Neural progenitor cell (in vitro differentiated cells): ENCODE results near the gene AHSG. TPM values are rescaled to one million over a fixed set of nuclear protein-coding genes. Genes with fewer than 3 reads are reported as not detected.

Experiments used
- DNase-seq: peaks from one replicate; pipeline ENCODE4 v3.0.0-alpha.2; 2016; ENCODE audit warnings: low spot score
- H2AFZ ChIP-seq: fragments of 200-600 bp; sonication (generic); replicated peaks from 2 replicates; pipeline ENCODE4 v1.6.1; 2016; ENCODE audit warnings: antibody characterized with exemption
- H3F3A ChIP-seq: fragments of 200-600 bp; sonication (generic); 2 replicates; pipeline ENCODE4 v1.6.1; 2016; ENCODE audit warnings: antibody characterized with exemption, low read depth
- H3K27ac ChIP-seq: fragments of 200-600 bp; sonication (generic); 2 replicates; pipeline ENCODE4 v1.5.1; 2016; ENCODE audit warnings: mild to moderate bottlenecking
- H3K27me3 ChIP-seq: fragments of 200-600 bp; sonication (generic); 2 replicates; pipeline ENCODE4 v1.6.1; 2016; ENCODE audit warnings: mild to moderate bottlenecking, moderate library complexity
- H3K36me3 ChIP-seq: fragments of 200-600 bp; sonication (generic); 2 replicates; pipeline ENCODE4 v1.5.1; 2016
- H3K4me1 ChIP-seq: fragments of 200-600 bp; sonication (generic); 2 replicates; pipeline ENCODE4 v1.6.1; 2016; ENCODE audit warnings: mixed run types
- H3K4me2 ChIP-seq: fragments of 200-600 bp; sonication (generic); 2 replicates; pipeline ENCODE4 v1.6.1; 2016
- H3K4me3 ChIP-seq: fragments of 200-600 bp; sonication (generic); 2 replicates; pipeline ENCODE4 v1.5.1; 2016
- H3K79me2 ChIP-seq: fragments of 200-600 bp; sonication (generic); 2 replicates; pipeline ENCODE4 v1.6.1; 2016; ENCODE audit warnings: low read depth
- H3K9ac ChIP-seq: fragments of 200-600 bp; sonication (generic); 2 replicates; pipeline ENCODE4 v1.6.1; 2016
- H3K9me3 ChIP-seq: fragments of 200-600 bp; sonication (generic); 2 replicates; pipeline ENCODE4 v1.5.1; 2016; ENCODE audit warnings: low read depth
- H4K20me1 ChIP-seq: fragments of 200-600 bp; sonication (generic); 2 replicates; pipeline ENCODE4 v1.6.1; 2016; ENCODE audit warnings: low read depth
- H3K27ac Mint-ChIP-seq: 3 replicates; pipeline ENCODE4 v1.8.0; 2021; ENCODE audit warnings: mixed read lengths
- H3K27me3 Mint-ChIP-seq: 2 replicates; pipeline ENCODE4 v1.8.0; 2022; ENCODE audit warnings: low read depth, mild to moderate bottlenecking, inconsistent platforms, moderate library complexity, mixed read lengths; ENCODE audit not compliant: insufficient read depth
- H3K36me3 Mint-ChIP-seq: 3 replicates; pipeline ENCODE4 v1.8.0; 2021; ENCODE audit warnings: mixed read lengths
- H3K4me1 Mint-ChIP-seq: 3 replicates; pipeline ENCODE4 v1.8.0; 2021; ENCODE audit warnings: mixed read lengths
- H3K4me3 Mint-ChIP-seq: 3 replicates; pipeline ENCODE4 v1.8.0; 2021; ENCODE audit warnings: mild to moderate bottlenecking, moderate library complexity, mixed read lengths
- H3K9me3 Mint-ChIP-seq: 3 replicates; pipeline ENCODE4 v1.8.0; 2020; ENCODE audit warnings: mixed read lengths
- EZH2 ChIP-seq: fragments of 200-600 bp; sonication (generic); IDR thresholded peaks from 2 replicates; pipeline ENCODE4 v1.6.1; 2017; ENCODE audit warnings: antibody characterized with exemption, mild to moderate bottlenecking, moderate library complexity
- EZH2phosphoT487 ChIP-seq: fragments of 200-600 bp; sonication (generic); IDR thresholded peaks from 2 replicates; pipeline ENCODE4 v1.6.1; 2017; ENCODE audit warnings: antibody characterized with exemption
- total RNA-seq: library from RNA; depleted of rRNA; stranded (reverse); fragments of >200 nt; gene quantifications from 2 replicates; pipeline ENCODE4 v1.2.3, GENCODE V29; 2015; ENCODE audit warnings: low replicate concordance
- TF ChIP-seq, protein P1 (sequence below): fragments of 200-600 bp; sonication (generic); IDR thresholded peaks from 2 replicates; pipeline ENCODE4 v1.5.1; 2017; ENCODE audit warnings: antibody characterized with exemption, mild to moderate bottlenecking

Gene AHSG
- total RNA-seq, 1 donor from 2014 or later, result not detected

- Mint-ChIP-seq H3K27me3 (no peaks in the 10 kb centered on the region), H3K9me3 (no peaks in the 10 kb centered on the region), H3K27ac (no peak overlapping the region), H3K4me1 (no peaks in the 10 kb centered on the region), H3K36me3 (peaks cover 6% of the 10 kb centered on the region), H3K4me3 (no peak overlapping the region)
- Histone ChIP-seq H3K4me1 (no peaks in the 10 kb centered on the region), H3K27ac (no peak overlapping the region), H3K9me3 (no peaks in the 10 kb centered on the region), H4K20me1 (no peaks in the 10 kb centered on the region), H3K9ac (no peak overlapping the region), H3K27me3 (no peaks in the 10 kb centered on the region), H2AFZ (no peak overlapping the region), H3K4me3 (no peak overlapping the region), H3F3A (peaks cover 6% of the 10 kb centered on the region), H3K4me2 (no peak overlapping the region), H3K36me3 (no peaks in the 10 kb centered on the region), H3K79me2 (no peaks in the 10 kb centered on the region)
- TF ChIP-seq EZH2phosphoT487 (no peak), EZH2 (no peak)
- TF ChIP-seq, protein P1, sequence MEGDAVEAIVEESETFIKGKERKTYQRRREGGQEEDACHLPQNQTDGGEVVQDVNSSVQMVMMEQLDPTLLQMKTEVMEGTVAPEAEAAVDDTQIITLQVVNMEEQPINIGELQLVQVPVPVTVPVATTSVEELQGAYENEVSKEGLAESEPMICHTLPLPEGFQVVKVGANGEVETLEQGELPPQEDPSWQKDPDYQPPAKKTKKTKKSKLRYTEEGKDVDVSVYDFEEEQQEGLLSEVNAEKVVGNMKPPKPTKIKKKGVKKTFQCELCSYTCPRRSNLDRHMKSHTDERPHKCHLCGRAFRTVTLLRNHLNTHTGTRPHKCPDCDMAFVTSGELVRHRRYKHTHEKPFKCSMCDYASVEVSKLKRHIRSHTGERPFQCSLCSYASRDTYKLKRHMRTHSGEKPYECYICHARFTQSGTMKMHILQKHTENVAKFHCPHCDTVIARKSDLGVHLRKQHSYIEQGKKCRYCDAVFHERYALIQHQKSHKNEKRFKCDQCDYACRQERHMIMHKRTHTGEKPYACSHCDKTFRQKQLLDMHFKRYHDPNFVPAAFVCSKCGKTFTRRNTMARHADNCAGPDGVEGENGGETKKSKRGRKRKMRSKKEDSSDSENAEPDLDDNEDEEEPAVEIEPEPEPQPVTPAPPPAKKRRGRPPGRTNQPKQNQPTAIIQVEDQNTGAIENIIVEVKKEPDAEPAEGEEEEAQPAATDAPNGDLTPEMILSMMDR, result no peak
- DNase-seq, result no peak
Measured at GRCh38 chr3:186587183-186587582, 25.7 kb upstream of the AHSG start.

DNA sequence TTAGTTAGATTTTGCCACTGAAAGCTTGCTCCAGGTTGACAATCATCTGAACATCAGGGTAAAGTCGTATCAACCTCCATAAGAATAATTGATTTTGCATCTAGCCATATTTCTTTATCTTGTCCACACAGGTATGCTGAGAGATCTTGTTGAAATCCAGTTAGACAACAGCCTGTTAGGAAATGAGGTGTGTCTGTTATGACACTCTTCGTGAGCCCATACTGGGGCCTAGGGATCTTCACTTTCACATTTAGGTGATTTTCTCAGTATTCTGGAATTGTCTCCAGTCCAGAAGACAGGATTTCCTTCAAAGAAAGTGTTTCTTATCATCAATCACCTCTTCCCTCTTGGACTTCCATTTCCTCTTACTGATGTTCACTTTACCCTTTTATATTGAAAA lies 24.2 kb upstream of the AHSG start:
- Histone ChIP-seq H3K9me3 (no peaks in the 10 kb centered on the region), H3F3A (peaks cover 6% of the 10 kb centered on the region), H3K27me3 (no peaks in the 10 kb centered on the region), H4K20me1 (no peaks in the 10 kb centered on the region), H3K4me2 (no peak overlapping the region), H3K27ac (no peak overlapping the region), H3K36me3 (no peaks in the 10 kb centered on the region), H3K4me3 (no peak overlapping the region), H3K4me1 (no peaks in the 10 kb centered on the region), H3K9ac (no peak overlapping the region), H2AFZ (no peak overlapping the region), H3K79me2 (no peaks in the 10 kb centered on the region)
- no peak for TF ChIP-seq EZH2
- no peak for TF ChIP-seq EZH2phosphoT487
- TF ChIP-seq, protein P1, result no peak
- H3K36me3 Mint-ChIP-seq, result peaks cover 6% of the 10 kb centered on the region
- no peak overlapping the region for H3K4me3 Mint-ChIP-seq
- H3K27me3 Mint-ChIP-seq, result no peaks in the 10 kb centered on the region
- no peaks in the 10 kb centered on the region for H3K9me3 Mint-ChIP-seq
- no peaks in the 10 kb centered on the region for H3K4me1 Mint-ChIP-seq
- no peak overlapping the region for H3K27ac Mint-ChIP-seq
- DNase-seq, result no peak

DNA sequence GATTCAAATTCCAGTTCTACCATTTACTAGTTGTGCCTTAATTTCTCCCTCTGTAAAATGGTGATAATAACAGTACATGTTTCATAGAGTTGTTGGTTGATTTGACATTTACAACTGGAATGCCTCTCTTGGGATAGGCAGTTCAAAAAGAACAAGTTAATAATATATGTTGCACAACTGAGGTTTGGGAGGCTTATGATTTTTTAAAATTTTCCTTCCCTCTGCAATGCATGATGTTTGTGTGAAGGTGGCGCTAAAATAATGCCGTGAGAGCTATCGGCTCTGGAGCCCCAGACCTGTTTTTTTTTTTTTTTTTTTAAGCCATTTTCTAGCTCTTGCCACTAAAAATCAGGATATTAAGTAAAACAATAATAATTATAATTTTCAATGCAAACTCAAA lies 23.7 kb upstream of the AHSG start:
- DNase-seq, result peak; percentile 42
- Histone ChIP-seq H3K27me3 (no peaks in the 10 kb centered on the region), H3K4me3 (no peak overlapping the region), H3K27ac (no peak overlapping the region), H3K4me1 (no peaks in the 10 kb centered on the region), H3K4me2 (no peak overlapping the region), H4K20me1 (no peaks in the 10 kb centered on the region), H3F3A (peaks cover 6% of the 10 kb centered on the region), H3K9me3 (no peaks in the 10 kb centered on the region), H3K79me2 (no peaks in the 10 kb centered on the region), H2AFZ (no peak overlapping the region), H3K9ac (no peak overlapping the region), H3K36me3 (no peaks in the 10 kb centered on the region)
- Mint-ChIP-seq H3K4me3 (no peak overlapping the region), H3K27ac (no peak overlapping the region), H3K4me1 (no peaks in the 10 kb centered on the region), H3K36me3 (peaks cover 4% of the 10 kb centered on the region), H3K27me3 (no peaks in the 10 kb centered on the region), H3K9me3 (no peaks in the 10 kb centered on the region)
- no peak for TF ChIP-seq EZH2phosphoT487
- no peak for TF ChIP-seq EZH2
- TF ChIP-seq, protein P1, result peak; percentile 52
